ENCODE results near the gene EXOC3L4. TPM values are rescaled to one million over a fixed set of nuclear protein-coding genes. Genes with fewer than 3 reads are reported as not detected.

The EXOC3L4 gene
- total and polyA plus RNA-seq, 2 donors (not counting 1 experiment from before 2014, with no cell fraction given), result not detected

GRCh38 chr14:103128631-103129300 is 34.2 kb downstream of the EXOC3L4 start:
- TF ChIP-seq CTCF (IDR thresholded peaks at IDR 0.05), result no peak
- TF ChIP-seq EZH2 (IDR thresholded peaks at IDR 0.05; ENCODE audit: borderline replicate concordance, insufficient read depth, low read depth, low read length, poor library complexity, severe bottlenecking), result no peak
- Histone ChIP-seq H3K4me2 (replicated peaks; ENCODE audit: low read depth, low read length, poor library complexity, severe bottlenecking) (no peak overlapping the region), H3K27ac (ENCODE audit: low read length in 2 of 2) (no peak overlapping the region), H2AFZ (ENCODE audit: insufficient read depth, low read depth, low read length, poor library complexity, severe bottlenecking) (no peak overlapping the region), H3K27me3 (replicated peaks in 1 of 4; ENCODE audit: control extremely low read depth in 1 of 4, control insufficient read depth in 3 of 4, insufficient read depth in 4 of 4, low read length in 3 of 4) (peaks cover 0 to 13% (median 8%) of the 10 kb centered on the region in 4 experiments), H3K4me1 (ENCODE audit: control insufficient read depth in 2 of 2, insufficient read depth in 2 of 2, low read length in 2 of 2) (peaks cover 5 to 6% of the 10 kb centered on the region in 2 donors), H3K36me3 (replicated peaks in 1 of 2; ENCODE audit: control extremely low read depth in 1 of 2, control insufficient read depth in 1 of 2, extremely low read depth in 1 of 2, insufficient read depth in 2 of 2, low read length in 1 of 2) (no peaks in the 10 kb centered on the region), H3K9ac (ENCODE audit: low read length) (no peak overlapping the region), H3K4me3 (ENCODE audit: control extremely low read depth in 1 of 5, extremely low read depth in 1 of 5, insufficient read depth in 1 of 5, low read depth in 2 of 5, low read length in 4 of 5) (no peak overlapping the region), H3K79me2 (ENCODE audit: control insufficient read depth, insufficient read depth, low read length) (no peaks in the 10 kb centered on the region), H4K20me1 (ENCODE audit: control insufficient read depth, insufficient read depth, low read length, poor library complexity, severe bottlenecking) (no peaks in the 10 kb centered on the region), H3K9me3 (ENCODE audit: control extremely low read depth in 1 of 3, control insufficient read depth in 2 of 3, insufficient read depth in 1 of 3, low read length in 2 of 3) (peaks cover 0 to 10% (median 0%) of the 10 kb centered on the region in 3 donors)
- H3K27me3 Mint-ChIP-seq, result peaks cover 8% of the 10 kb centered on the region
- no peak for ATAC-seq (ENCODE audit: low read depth)
- POLR2A ChIA-PET, result no interaction called here
- no peak overlapping the region for H3K4me3 Mint-ChIP-seq
- intact Hi-C loops (cut with micrococcal nuclease), result no loop called here
- peaks cover 6% of the 10 kb centered on the region for H3K4me1 Mint-ChIP-seq
- H3K9me3 Mint-ChIP-seq (ENCODE audit: insufficient read depth), result no peaks in the 10 kb centered on the region
- CTCF ChIA-PET, result no interaction called here
- H3K27ac Mint-ChIP-seq, result no peak overlapping the region
- DNase-seq, result no peak
- WGBS (ENCODE audit: insufficient coverage), result 82% methylated on average over 13 of the region's 13 CpGs

DNA sequence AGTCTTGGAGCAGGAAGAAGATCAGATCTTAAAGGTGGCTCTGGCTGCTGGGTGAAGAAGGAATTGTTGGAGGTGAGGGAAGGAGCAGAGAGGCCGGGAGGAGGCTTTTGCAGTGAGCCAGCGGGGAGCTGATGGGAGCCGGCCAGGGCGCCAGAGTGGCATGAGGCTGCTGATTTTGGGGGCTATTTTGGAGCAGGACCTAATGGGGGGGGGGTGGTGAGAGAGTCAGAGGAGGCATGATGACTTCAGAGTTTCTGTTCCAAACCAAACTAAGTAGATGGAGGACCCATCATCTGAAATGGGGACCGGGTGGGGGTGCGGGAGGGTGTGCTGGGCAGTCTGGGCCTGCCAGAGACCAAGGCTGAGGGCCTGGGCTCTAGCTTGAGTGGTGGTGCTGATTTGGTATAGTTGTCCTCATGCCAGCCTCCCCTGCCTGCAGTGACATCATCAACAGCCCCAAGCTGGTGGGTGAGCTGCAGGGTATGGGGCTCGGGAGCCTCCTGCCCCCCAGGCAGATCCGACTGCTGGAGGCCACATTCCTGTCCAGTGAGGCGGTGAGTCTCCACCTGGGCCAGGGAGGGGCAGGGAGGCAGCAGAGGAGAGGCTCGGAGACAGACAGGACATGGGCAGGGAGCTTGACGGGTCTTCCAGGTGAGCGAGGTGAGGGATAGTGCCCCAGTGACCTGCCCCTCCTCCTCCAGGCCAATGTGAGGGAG is 34.9 kb downstream of the EXOC3L4 start:
- no peaks in the 10 kb centered on the region for H3K79me2 ChIP-seq (ENCODE audit: control insufficient read depth, insufficient read depth, low read length)
- H3K9ac ChIP-seq (ENCODE audit: low read length), result no peak overlapping the region
- intact Hi-C loops (cut with micrococcal nuclease), result no loop called here
- no peak for TF ChIP-seq CTCF (IDR thresholded peaks at IDR 0.05)
- no peak for TF ChIP-seq EZH2 (IDR thresholded peaks at IDR 0.05; ENCODE audit: borderline replicate concordance, insufficient read depth, low read depth, low read length, poor library complexity, severe bottlenecking)
- H3K27ac Mint-ChIP-seq, result no peak overlapping the region
- ChIA-PET CTCF (interaction anchor here (1.9 kb wide), 1 partner anchor 24 kb away, joined by 8 read pairs; no protein-coding TSS in a partner anchor), POLR2A (no interaction called here)
- ATAC-seq (ENCODE audit: low read depth), result no peak
- H3K36me3 ChIP-seq (replicated peaks in 1 of 2; ENCODE audit: control extremely low read depth in 1 of 2, control insufficient read depth in 1 of 2, extremely low read depth in 1 of 2, insufficient read depth in 2 of 2, low read length in 1 of 2), result no peaks in the 10 kb centered on the region
- no peaks in the 10 kb centered on the region for H3K9me3 Mint-ChIP-seq (ENCODE audit: insufficient read depth)
- H2AFZ ChIP-seq (ENCODE audit: insufficient read depth, low read depth, low read length, poor library complexity, severe bottlenecking), result no peak overlapping the region
- no peaks in the 10 kb centered on the region for H4K20me1 ChIP-seq (ENCODE audit: control insufficient read depth, insufficient read depth, low read length, poor library complexity, severe bottlenecking)
- no peaks in the 10 kb centered on the region for H3K4me1 ChIP-seq (ENCODE audit: control insufficient read depth in 2 of 2, insufficient read depth in 2 of 2, low read length in 2 of 2)
- no peak overlapping the region for H3K4me3 Mint-ChIP-seq
- DNase-seq, result no peak
- H3K9me3 ChIP-seq (ENCODE audit: control extremely low read depth in 1 of 3, control insufficient read depth in 2 of 3, insufficient read depth in 1 of 3, low read length in 2 of 3), result peaks cover 0 to 6% (median 0%) of the 10 kb centered on the region in 3 donors
- H3K27me3 ChIP-seq (replicated peaks in 1 of 4; ENCODE audit: control extremely low read depth in 1 of 4, control insufficient read depth in 3 of 4, insufficient read depth in 4 of 4, low read length in 3 of 4), result peaks cover 0 to 7% (median 2%) of the 10 kb centered on the region in 4 experiments
- WGBS (ENCODE audit: insufficient coverage), result 96% methylated on average over 12 of the region's 12 CpGs
- H3K27me3 Mint-ChIP-seq, result peaks cover 3% of the 10 kb centered on the region
- no peak overlapping the region for H3K4me3 ChIP-seq (ENCODE audit: control extremely low read depth in 1 of 5, extremely low read depth in 1 of 5, insufficient read depth in 1 of 5, low read depth in 2 of 5, low read length in 4 of 5)
- H3K27ac ChIP-seq (ENCODE audit: low read length in 2 of 2), result no peak overlapping the region
- H3K4me1 Mint-ChIP-seq, result peaks cover under 1% of the 10 kb centered on the region
- no peak overlapping the region for H3K4me2 ChIP-seq (replicated peaks; ENCODE audit: low read depth, low read length, poor library complexity, severe bottlenecking)

Measured in B cell (primary cell).